ENCODE measurements around the gene ORMDL1.

ORMDL1 gene, protein sequence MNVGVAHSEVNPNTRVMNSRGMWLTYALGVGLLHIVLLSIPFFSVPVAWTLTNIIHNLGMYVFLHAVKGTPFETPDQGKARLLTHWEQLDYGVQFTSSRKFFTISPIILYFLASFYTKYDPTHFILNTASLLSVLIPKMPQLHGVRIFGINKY

DNA sequence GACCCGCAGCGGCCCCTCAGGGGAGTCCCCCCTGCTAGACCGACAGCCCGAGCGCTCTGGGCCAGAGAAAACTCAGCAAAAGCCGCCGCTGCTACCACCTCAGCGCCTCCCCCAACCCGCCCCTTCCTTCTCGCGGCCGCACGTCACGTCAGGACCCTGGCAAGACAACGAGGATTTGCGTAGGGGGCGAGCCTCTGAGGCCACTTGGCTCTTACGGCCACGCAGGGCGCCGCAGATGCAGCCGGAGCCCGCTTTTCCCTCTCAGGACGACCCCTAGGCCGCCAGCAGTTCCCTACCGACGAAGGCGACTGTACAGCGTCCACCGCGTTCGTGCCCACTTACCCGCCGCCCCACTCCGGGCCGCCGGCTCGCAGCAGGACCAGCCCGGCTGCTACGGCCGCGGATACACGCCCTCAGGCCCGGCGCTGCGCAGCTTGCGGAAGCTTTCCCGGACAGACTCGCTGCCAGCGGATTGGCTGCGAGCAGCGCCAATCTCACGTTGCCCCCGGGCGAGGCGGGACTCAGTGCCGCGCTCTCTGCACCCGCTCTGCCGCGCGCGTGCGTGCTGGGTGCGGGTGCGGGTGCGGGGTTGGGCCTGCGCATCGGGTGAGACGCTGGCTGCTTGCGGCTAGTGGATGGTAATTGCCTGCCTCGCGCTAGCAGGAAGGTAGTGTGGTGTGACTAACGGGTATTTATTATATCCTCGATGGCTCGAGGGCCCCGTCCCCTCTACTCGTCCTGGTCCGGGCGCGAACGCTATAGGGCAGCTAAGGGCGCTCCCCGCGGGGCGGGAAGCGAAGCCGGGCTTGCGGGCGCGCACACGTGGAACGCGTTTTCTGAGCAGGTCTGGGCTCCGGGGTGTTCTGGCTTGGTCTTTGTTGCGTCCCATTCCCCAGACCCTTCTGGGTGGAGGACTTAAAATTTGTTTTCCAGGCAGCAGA, at the start of gene ORMDL1, which contains the start of gene PMS1:
ORMDL1 (minus strand) TSS at position 413 of the 941 bp plus-strand sequence. CDS start 1,744 bp downstream, outside the sequence.
PMS1 (plus strand) TSS at position 524 of the 941 bp plus-strand sequence. CDS start 7,360 bp downstream, outside the sequence.
- peak; percentile 96 for DNase-seq

DNA sequence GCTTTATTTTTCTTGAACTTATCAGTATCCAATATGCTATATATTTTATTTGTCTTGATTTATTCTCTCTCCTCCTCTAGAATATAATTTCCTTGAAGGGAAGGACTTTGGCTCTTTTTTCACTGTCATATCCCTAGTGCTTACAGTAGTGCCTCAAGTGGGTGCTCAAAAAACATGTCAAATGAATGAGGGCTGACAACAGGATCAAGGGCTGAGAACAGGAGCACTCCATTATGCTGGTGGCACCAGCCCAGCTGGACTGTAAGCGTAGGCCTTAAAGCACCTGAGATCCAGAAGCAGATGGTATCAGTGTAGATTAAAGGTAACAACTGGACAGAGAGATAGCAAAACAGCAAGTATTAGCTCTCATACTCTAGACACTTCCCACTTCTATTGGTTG, 46.4 kb upstream of the ORMDL1 start:
- DNase-seq: no peak

DNA sequence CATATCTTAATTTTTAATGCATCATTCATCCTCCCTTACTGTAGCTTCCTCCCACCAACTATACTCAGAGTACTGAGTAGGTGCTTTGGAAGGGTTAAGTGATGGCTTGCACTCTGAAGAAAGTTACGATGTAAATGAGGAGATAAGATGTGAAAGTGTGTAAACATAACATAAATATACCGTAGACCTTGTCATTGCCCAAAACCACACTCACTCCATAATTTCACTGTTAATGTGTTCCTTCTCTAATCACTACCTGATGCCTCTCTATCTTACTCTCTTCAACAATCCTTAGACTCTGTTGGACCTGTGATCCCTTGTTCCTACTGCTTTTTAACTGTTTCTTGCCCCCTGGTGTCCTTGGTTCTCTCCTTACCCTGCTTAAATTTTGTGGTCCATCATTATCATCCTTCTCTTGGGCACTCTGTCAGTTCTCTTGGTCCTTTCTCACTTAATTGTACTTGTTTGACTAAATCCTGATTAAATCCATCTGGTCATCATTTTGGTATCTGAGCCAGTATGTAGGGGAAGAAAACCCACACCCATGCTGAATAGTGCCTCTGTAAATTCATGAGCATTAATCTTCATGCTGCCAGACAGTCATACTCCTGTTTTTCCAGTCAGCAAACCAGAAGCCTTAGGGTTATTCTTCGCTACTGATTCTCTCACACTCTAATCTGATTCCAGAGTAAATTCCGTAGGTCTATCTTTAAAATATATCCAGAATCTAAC, 45.1 kb upstream of the ORMDL1 start:
- no peak for DNase-seq

DNA sequence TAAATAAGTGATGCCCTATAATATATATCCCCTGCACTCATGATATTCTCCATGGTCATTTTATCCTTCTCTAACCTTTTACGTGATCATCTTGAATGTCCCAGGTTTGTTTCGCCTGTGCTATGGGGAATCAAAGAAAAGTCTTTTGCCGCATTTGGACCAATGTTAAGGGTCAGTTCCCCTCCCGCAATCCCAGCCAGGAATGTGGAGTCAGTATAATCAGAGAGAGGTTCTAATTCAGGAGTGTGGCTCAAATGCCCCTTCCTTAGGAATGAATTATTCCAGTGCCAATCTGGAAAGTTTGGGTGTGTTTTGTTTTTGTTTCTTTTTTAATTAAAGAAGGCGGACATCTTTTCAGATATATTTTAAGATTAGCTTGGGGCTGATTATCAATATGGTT, 41.9 kb upstream of the ORMDL1 start:
- no peak for DNase-seq

DNA sequence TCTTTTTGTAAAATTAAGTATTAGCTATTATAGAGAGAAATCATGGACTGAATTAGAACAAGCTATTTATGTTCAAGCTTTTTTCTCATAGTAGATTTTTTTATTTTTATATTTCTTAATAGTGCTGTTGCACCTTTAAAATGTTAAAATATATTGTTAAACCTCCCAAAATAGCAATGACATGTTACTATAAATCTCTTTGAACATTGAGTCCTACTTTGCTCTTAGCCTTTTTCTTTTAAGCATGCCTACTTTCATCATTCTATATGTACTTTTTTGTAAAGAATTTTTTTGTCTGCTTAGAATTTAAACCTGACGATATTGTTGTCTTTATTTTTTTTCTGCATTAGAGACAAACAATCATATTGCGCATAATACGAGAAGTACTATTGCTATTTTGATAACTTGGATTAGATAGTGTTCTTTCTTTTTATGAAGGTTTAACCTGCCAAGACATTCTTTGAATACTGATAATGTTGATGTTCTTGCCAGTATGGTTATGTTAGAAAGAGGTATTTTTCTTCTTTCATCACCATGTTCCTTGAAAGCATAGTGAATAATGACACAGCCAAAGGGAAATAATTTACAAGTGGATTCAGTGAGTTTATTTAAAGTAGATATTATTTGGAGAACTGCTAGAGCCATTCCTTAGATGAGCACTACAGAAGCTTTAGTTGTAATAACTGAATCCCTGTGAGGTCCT, 40.7 kb upstream of the ORMDL1 start:
- no peak for DNase-seq

DNA sequence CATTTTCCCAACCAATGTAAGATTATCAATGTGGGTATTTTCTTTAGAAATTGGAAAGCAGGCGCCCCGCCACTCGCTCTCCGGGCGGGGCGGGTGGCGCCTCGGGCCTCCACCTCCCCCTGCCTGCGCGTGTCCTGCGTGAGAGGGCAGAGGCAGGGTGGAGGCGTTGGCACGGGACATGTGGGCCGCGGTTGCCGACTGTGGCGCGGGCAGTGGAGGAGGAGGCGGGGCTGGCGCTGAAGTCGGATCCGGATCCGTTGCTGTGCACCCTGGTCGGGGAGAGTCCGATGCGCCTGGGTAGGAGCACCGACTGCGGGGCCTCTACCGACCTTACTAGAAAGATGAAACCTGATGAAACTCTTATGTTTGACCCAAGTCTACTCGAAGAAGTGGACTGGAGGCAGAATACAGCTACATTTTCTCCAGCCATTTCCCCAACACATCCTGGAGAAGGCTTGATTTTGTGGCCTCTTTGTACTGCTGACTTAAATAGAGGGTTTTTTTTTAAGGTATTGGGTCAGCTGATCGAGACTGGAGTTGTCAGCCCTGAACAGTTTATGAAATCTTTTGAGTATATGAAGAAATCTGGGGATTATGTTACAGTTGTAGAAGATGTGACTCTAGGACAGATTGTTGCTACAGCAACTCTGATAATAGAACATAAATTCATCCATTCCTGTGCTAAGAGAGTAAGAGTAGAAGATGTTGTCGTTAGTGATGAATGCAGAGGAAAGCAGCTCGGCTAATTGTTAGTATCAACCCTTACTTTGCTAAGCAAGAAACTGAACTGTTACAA, 38.0 kb upstream of the ORMDL1 start:
- DNase-seq: no peak

DNA sequence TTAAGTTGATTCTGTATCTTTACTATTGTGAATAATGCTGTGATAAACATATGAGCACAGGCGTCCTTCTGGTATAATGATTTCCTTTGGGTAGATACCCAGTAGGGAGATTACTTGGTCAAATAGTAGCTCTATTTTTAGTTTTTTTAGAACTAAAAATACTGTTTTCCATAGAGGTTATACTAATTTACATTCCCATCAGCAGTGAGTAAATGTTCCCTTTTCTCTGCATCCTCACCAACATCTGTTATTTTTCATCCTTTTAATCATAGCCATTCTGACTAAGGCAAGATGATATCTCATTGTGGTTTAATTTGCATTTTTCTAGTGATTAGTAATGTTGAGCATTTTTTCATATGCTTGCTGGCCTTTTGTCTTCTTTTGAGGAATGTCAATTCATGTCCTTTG, 35.2 kb upstream of the ORMDL1 start:
- DNase-seq: no peak

DNA sequence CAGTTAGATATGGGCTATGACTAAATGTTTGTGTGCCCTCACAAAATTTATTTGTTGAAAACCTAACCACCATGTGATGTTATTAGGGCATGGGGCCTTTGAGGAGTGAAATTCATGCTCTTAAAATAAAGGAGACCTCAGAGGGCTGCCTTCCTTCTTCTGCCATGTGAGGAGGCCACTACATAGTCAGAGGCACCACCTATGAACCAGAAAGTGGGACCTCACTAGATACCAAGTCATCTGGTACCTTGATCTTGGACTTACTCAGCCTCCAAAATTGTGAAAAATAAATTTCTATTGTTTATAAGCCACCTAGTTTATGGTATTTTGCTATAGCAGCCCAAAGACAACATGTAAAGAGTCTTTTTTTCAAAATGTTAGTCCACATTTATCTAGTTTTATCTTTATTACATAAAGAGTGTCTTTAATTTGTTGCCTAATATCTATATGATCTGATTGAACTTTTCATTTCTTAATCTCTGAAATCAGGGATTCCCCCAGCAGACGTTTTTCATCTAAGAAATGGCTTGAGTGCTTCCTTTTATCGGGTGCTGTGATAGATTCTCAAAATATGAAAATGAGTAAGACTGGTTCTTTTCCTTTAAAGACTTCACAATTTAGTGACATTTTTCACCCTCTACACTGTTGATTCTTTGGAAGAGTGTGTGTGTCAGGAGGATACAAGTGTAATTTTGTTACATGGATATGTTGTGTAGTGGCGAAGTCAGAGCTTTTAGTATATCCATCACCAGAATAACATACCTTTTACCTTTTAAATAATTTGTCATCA, 34.3 kb upstream of the ORMDL1 start:
- DNase-seq: no peak

DNA sequence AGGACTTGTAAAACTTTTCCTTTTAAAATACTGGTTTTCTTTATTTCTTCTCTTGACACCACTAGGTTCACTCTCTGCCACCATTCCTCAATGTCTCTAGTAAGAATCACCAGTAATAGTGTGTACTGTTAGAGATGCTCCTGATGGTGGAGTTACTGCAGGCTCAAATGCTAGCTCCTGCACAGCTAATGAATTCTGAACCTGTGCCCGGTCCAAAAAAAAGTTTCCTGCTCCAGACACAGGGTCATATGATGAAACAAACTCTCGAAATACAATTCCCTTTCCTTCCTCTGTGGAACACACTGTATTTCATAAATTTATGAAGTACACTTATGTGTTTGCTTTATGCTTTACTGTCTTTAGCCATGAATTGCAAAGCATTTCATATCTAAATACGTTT, 19.3 kb upstream of the ORMDL1 start:
- no peak for DNase-seq

DNA sequence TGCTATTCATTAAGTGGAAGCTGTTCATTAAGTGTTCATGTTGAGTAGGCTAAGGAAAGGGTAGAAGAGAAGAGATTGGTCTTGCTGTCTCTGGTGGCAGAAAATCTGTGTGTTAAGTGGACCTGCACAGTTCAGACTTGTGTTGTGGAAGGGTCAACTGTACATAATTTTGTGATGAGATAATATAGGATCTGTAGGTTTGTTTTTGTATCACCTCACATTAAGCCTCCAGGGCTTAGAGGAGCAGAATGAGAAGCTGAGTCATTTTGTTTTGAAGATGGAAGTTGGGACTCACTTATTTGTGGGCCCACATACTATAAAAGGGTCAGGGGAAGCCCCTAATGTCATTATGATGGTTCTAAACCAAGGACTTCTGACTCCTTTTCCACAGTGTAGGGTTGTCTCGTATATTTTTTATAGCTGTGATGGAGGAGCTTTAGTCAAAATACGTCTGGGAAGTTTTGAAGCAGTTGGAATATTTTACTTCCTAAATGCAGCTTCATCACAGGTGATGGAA, 18.3 kb upstream of the ORMDL1 start:
- DNase-seq: no peak

DNA sequence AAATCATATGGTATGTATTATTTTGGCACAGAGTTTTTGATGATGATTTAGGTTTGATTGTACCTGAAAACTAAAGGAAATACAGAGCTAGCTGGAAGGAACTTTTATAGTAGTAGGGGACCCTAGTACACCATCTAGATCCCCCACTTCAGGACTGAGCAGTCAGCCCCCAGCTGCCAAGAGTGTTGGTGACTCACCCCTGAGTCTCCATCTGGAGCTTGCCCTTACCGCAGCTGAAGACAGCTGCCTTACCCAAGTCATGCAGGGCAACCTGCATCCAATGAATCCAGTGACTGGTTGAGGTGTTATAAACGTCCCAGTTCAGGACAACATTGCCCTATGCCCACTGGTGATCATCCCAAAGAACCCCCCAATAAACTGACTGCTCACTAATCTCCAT, 15.4 kb upstream of the ORMDL1 start:
- DNase-seq: no peak

DNA sequence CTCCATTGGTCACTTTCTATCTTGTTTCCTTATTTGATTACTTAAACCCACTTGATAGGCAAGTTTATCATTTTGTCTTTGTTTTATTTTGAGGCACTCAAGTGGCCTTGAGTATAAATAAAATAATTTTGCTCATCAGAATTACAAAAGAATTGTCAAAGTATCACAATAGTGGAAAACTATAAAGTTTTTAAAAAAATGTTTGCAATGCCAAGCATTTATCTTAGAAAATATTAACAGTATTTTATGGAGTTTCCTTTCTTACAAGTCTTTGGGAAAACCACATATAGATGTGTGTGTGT, 14.8 kb upstream of the ORMDL1 start:
- DNase-seq: no peak

DNA sequence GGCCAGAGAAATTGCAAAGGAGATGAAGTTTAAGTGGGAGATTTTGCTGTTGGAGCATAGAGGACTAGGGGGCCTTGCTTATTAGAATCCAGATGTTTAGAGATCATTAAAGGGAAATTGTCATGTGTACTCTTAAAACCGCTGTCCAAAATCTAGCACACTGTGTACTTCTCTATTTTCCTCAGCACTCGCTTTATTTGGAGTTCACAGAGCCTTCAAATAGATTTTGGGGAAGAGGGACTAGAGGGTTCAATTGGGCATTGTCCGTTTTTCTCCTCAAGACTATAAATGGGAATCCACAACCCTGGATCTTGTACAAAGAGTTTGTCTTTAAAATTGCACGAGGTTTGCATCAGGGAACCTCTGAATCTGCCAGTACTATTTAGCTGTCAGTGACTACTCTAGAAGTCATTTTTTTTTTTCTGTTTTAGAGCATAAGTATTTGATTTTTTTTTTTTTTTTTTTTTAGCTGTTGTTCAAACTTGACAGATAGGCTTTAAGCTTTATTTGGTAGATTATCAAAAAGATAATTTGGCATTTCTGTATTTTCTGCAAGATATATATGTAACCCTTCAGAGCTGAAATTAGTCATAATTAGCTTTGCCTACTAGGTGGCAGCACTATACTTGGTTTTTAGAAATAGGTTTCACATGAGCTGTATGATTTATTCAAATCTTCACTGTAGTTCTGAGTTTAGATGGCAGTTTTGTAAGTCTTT, 14.3 kb upstream of the ORMDL1 start:
- DNase-seq: peak; percentile 8

DNA sequence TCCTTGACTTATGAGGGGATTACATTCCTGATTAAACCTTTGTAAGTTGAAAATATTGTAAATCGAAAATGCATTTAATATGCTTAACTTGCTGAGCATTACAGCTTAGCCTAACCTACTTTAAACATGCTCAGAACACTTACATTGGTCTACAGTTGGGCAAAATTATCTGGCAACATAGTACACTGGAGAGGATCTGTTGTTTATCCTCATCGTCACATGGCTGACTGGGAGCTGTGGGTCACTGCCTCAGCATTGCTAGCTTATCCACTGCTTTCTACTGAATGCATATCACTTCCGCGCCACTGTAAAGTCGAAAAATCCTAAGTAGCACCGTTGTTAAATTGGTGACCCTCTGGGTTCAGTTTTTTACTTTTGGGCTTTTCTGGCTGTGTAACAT, 13.8 kb upstream of the ORMDL1 start:
- no peak for DNase-seq

DNA sequence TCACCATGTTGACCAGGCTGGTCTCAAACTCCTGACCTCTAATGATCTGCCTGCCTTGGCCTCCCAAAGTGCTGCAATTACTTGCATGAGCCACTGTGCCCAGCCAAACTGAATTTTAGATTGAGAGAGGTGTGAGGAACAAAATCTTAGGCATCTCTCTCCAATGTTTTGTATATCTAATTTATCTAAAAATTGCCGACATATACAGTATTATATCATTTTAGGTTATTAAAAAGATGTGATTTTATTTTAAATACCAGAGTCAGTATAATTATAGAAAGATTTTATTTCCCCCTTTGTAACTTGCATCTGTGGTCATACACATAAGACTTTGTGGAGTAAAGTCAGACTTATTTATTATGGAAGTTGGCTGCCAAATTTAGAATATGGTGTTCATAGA, 10.2 kb upstream of the ORMDL1 start:
- DNase-seq: no peak

DNA sequence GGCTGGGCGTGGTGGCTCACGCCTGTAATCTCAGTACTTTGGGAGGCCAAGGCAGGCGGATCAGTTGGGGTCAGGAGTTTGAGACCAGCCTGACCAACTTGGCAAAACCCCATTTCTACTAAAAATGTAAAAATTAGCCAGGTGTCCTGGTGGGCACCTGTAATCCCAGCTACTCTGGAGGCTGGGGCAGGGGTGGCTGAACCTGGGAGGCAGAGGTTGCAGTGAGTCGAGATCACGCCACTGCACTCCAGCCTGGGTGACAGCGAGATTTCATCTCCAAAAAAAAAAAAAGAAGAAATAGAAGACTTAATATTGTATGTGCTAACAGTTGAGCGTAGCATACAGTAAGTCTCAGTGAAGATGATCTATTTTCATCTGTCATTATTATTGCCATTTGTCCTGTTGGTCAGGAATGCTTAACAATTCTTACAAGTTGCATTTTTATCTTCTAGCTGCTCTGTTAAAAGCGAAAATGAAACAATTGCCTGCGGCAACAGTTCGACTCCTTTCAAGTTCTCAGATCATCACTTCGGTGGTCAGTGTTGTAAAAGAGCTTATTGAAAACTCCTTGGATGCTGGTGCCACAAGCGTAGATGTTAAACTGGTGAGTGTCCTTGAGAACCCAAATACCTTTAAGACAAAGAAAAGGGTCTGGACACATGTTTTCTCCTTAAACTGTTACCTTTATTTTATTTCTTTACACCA, 7.4 kb upstream of the ORMDL1 start:
- no peak for DNase-seq

DNA sequence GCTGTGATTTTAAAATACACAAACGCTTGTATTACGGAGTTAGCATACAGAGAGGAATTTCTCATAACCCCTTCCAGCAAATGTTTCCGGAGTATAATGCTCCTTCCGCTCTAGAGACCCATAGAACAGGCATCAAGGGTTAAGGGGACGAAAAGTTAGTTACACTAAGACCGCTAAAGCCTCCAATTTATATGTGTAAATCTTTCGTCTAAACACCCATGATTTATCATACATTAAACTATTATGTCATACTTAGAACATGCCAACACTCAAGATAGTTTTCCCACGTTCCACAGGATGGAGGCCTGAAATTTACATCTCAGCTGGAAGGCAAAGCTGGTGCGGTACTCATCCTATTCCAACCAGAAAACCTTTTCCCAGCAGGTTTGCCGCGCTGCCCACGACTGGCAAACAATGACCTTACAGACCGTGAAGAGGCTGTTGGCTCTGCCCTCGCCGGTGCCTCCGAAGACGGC, 650 bp downstream of the ORMDL1 start:
- peak; percentile 6 for DNase-seq

DNA sequence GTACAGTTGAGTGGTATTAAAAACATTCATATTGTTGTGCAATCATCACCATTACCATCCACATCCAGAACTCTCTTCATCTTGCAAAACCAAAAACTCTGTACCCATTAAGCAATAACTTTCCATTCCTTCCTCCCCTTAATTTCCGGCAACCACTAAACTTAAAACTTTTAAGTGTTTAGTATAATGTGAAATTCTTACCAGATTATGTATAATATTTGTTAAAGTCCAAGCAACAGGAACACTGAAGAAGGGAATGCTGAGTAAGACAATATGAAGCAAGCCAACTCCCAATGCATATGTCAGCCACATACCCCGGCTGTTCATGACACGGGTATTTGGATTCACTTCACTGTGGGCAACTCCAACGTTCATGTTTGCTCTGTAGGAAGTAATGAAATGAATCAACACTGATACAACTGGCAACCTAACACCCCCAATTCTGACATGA, 1.9 kb downstream of the ORMDL1 start:
- no peak for DNase-seq

DNA sequence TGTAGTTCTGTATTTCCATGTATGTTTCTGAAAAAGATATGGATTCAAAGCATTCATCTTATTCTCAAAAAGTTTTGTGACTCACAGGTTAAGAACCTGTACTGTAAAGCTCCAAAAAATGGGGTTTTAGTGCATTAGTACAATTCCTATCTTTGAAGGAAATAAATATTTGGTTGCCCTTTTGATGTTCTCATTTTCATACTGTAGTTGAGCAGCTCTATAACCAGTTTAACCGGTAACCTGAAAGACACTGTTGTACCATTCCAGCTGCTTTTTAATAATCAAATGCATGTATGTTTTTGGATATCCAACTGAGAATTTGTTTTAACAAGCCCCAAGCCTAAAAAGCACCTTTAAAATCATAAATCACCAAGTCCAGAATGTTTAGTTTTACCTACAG, 11.9 kb downstream of the ORMDL1 start:
- DNase-seq: no peak
